Colonic mucosa (tissue), 4 donors: Measurements from ENCODE around the gene PLXDC2. TPM values are rescaled to one million over a fixed set of nuclear protein-coding genes. Genes with fewer than 3 reads are reported as not detected.

ENCODE experiments used
- DNase-seq: peaks from one replicate; pipeline ENCODE4 v3.0.0-alpha.2; 2020
- H3K27ac ChIP-seq: fragments of 200-600 bp; one replicate; pipeline ENCODE4 v1.8.0; 2021
- H3K27me3 ChIP-seq: fragments of 200-600 bp; one replicate; pipeline ENCODE4 v1.8.0; 2021
- H3K36me3 ChIP-seq: fragments of 200-600 bp; one replicate; pipeline ENCODE4 v1.8.0; 2021
- H3K4me1 ChIP-seq: fragments of 200-600 bp; one replicate; pipeline ENCODE4 v1.8.0; 2021; ENCODE audit warnings: mild to moderate bottlenecking
- H3K4me3 ChIP-seq: fragments of 200-600 bp; one replicate; pipeline ENCODE4 v1.8.0; 2021
- H3K9ac ChIP-seq, 2 donors: one replicate each; pipeline ENCODE4 v1.7.0; 2013; ENCODE audit warnings: control low read depth in 2 of 2, low read depth in 2 of 2, low read length in 2 of 2
- H3K9me3 ChIP-seq: fragments of 200-600 bp; one replicate; pipeline ENCODE4 v1.8.0; 2021
- intact Hi-C: fragments of 100-400 bp; cut with DNase I; formaldehyde crosslinking; loops from one replicate; pipeline ENCODE4 v1.14.1; 2022
- total RNA-seq, 2 donors: library from RNA; stranded (reverse); fragmentation: NEBNext Ultra II Directional in 1 of 2; extraction: Animal tissue kit (Norgen Biotek cat#: 25700) in 1 of 2; gene quantifications; one replicate each; pipeline ENCODE4 v1.2.1, GENCODE V29; 2021
- TF ChIP-seq, protein P1 (sequence below): fragments of 200-600 bp; IDR thresholded peaks from one replicate; pipeline ENCODE4 v1.8.0; 2022; ENCODE audit warnings: antibody characterized with exemption, mild to moderate bottlenecking
- donor health status: healthy.
- donor health status: DM: no; HTN: no; CAD: no.
- donor health status: DM: no; HTN: no; CAD: no.

The PLXDC2 gene
- total RNA-seq, 2 donors from 2014 or later = 12.5 to 22.4 TPM

DNA sequence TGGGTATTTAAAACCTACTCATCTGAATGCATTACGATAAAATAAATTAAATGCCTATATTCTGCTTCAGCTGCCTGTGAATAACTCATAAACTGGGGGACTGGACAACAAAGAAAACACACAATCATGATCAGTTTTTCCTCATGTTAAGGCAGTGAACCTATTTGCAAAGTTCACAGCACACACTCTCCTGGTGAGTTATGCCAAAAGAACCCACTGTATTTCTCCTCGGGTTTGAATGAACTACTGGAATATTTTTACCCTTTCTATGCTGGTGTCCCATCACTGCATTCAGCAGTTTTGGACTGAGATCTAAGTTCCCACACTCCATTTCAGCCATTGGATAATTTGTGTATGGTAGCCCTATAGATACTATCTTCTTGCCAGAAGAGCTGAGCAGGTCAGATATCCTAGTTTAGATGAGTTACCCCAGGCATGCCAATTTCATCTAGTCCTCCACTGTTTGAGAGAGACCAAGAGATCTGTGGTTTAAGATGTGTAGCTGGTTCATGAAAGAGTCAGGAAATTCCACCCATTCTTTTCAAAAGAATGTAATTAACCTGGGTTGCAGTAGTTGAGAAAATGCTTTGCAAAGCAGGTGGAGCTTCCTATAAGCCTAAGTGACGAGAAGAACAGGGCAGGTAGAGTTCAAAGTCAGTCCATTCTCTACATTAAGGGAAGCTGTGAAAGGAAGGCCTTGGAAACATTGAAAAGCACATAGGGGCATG, 101.7 kb downstream of the PLXDC2 start:
- TF ChIP-seq, protein P1, sequence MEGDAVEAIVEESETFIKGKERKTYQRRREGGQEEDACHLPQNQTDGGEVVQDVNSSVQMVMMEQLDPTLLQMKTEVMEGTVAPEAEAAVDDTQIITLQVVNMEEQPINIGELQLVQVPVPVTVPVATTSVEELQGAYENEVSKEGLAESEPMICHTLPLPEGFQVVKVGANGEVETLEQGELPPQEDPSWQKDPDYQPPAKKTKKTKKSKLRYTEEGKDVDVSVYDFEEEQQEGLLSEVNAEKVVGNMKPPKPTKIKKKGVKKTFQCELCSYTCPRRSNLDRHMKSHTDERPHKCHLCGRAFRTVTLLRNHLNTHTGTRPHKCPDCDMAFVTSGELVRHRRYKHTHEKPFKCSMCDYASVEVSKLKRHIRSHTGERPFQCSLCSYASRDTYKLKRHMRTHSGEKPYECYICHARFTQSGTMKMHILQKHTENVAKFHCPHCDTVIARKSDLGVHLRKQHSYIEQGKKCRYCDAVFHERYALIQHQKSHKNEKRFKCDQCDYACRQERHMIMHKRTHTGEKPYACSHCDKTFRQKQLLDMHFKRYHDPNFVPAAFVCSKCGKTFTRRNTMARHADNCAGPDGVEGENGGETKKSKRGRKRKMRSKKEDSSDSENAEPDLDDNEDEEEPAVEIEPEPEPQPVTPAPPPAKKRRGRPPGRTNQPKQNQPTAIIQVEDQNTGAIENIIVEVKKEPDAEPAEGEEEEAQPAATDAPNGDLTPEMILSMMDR = no peak
- Histone ChIP-seq H3K27me3 (no peaks in the 10 kb centered on the region), H3K36me3 (no peaks in the 10 kb centered on the region), H3K9me3 (no peaks in the 10 kb centered on the region), H3K27ac (no peak overlapping the region), H3K9ac (no peak overlapping the region), H3K4me3 (no peak overlapping the region), H3K4me1 (no peaks in the 10 kb centered on the region)
- intact Hi-C loops = no loop called here
- no peak for DNase-seq

DNA sequence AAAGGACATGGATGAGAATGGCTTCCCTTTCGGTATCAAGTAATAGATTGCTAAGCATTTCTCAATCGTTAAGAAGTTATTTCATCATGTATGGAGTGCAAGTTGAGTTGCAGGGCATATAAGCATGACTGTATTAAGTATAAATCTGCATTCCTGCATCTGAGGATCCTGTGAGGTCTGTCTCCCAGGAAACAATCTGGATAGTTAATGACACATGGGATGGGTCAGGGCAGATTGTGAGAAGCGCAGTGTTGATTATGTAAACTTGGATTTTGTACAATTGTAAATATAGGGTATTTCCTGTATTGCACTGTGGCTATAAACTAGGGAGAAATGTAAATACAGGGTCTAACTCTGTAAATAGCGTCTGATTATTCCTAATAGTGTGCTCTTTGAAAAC, 102.6 kb downstream of the PLXDC2 start:
- Histone ChIP-seq H3K9ac (no peak overlapping the region), H3K9me3 (no peaks in the 10 kb centered on the region), H3K36me3 (no peaks in the 10 kb centered on the region), H3K4me1 (no peaks in the 10 kb centered on the region), H3K27ac (no peak overlapping the region), H3K27me3 (no peaks in the 10 kb centered on the region), H3K4me3 (no peak overlapping the region)
- TF ChIP-seq, protein P1 = no peak
- no peak for DNase-seq
- intact Hi-C loops = no loop called here

DNA sequence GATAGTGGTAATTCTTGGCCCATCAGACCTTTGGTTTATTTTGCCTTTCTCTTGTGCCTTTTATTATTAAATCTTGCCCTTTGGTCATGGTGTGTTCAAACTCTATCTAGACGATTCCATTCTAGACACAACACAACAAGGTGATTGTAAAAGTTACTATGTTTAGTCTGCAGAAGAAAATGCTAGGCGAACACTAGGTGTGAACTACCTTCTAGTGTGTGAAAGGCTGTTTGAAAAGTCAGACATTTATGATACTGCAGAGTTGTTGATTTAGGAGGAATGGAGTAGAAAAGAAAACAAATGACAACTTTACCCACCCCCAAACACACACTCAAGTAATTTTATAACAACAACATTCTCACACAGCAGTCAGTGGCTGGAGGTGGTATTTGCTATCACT, 103.4 kb downstream of the PLXDC2 start:
- H3K4me1 ChIP-seq = no peaks in the 10 kb centered on the region
- no peaks in the 10 kb centered on the region for H3K9me3 ChIP-seq
- DNase-seq = no peak
- H3K36me3 ChIP-seq = no peaks in the 10 kb centered on the region
- no peaks in the 10 kb centered on the region for H3K27me3 ChIP-seq
- no peak overlapping the region for H3K27ac ChIP-seq
- TF ChIP-seq, protein P1 = no peak
- H3K4me3 ChIP-seq = no peak overlapping the region
- no peak overlapping the region for H3K9ac ChIP-seq
- intact Hi-C loops = no loop called here

DNA sequence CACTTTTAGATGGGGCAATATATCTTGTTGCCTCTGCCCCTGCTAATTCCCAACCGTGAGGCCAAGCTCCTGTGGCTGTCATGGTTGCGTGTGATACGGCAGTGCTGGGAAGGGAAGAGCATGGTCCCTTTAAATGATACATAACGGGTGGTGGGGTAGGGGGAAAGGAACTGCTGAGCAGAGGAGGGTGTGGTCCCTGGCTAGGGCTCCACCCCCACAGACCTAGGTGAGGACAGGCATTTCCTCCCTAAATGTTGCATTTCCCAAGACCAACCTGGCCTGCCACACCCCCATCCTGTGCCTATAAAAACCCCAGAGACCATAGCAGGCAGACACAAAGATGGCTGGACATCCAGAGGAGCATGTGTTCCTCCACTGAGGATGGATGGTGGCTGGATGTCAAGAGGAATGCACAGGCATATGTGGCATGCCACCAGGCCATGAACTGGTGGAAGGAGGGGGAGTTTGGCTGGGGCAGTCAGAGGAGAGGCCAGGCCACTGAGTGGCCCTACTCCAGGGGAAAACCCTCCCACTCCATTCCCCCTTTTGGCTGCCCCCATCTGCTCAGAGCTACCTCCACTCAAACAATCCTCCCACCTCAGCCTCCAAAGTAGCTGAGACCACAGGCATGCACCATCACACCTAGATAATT, 104.0 kb downstream of the PLXDC2 start:
- intact Hi-C loops = no loop called here
- no peak overlapping the region for H3K27ac ChIP-seq
- TF ChIP-seq, protein P1 = no peak

DNA sequence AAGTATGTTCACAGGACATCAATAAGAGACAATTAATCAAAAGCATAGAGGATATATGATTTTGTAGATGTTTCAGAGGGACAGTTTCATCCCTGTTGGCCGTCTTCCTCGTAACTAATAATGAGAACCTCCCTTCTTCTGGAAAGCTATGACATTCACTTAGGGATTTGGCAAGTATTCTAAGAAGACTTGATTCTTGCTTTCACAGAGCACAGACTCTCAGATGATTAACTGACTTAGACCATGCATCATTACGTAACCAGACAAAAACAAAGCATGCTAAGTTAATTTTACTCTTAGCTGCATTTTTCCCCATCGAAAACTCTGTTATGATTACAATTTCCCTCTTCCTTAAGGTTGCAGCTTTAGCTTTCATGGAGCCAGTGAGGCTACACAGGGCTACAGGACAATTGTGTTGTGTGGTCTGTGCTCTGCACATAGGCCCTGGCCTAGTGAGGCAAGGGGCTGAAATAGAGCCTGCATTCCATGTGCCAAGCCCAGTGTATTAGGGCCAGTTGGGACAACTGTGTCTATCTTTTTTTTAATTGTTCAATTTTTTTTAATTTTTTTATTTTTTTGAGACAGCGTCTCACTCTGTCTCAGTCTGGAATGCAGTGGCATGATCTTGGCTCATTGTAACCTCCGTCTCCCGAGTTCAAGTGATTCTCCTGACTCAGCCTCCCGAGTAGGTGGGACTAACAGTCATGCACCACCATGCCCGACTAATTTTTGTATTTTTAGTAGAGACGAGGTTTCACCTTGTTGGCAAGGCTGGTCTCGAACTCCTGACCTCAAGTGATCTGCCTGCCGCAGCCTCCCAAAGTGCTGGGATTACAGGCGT, 105.3 kb downstream of the PLXDC2 start:
- no peaks in the 10 kb centered on the region for H3K9me3 ChIP-seq
- DNase-seq = no peak
- no peaks in the 10 kb centered on the region for H3K36me3 ChIP-seq
- intact Hi-C loops = no loop called here
- H3K27ac ChIP-seq = peak overlapping the region; percentile 60
- TF ChIP-seq, protein P1 = no peak
- no peaks in the 10 kb centered on the region for H3K4me1 ChIP-seq
- no peaks in the 10 kb centered on the region for H3K27me3 ChIP-seq
- no peak overlapping the region for H3K9ac ChIP-seq
- H3K4me3 ChIP-seq = no peak overlapping the region

More for the DNA sequence above, 104.0 kb downstream of the PLXDC2 start:
- no peaks in the 10 kb centered on the region for H3K27me3 ChIP-seq
- H3K4me1 ChIP-seq = no peaks in the 10 kb centered on the region
- no peaks in the 10 kb centered on the region for H3K9me3 ChIP-seq
- no peak overlapping the region for H3K9ac ChIP-seq
- H3K4me3 ChIP-seq = no peak overlapping the region
- peak; percentile 25 for DNase-seq
- no peaks in the 10 kb centered on the region for H3K36me3 ChIP-seq
